HG03025 (cell line): Measurements from ENCODE around the gene CNTN4.
A peak's percentile ranks its signal among the peaks of the same experiment; 100 is the strongest.
"Not testable (repeated sequence)": the region's sequence is repeated elsewhere in the genome, so short reads cannot be mapped to it uniquely, and the experiment has no call there.

Experiments used
- ATAC-seq: cut with Tn5 transposase; IDR thresholded peaks from one replicate; pipeline ENCODE4 v1.9.1; 2021; ENCODE audit warnings: mild to moderate bottlenecking, moderate library complexity; ENCODE audit not compliant: unreplicated experiment, low FRiP score

CNTN4 gene

GRCh38 chr3:2879023-2879422 lies 780.4 kb downstream of the CNTN4 start:
- ATAC-seq, result no peak

- ATAC-seq, result no peak
Measured at GRCh38 chr3:2879587-2879986, 780.9 kb downstream of the CNTN4 start.

- no peak for ATAC-seq
Measured at GRCh38 chr3:2880218-2880756, 781.6 kb downstream of the CNTN4 start.

GRCh38 chr3:2883283-2883682 lies 784.6 kb downstream of the CNTN4 start:
- ATAC-seq, result no peak

GRCh38 chr3:2888592-2888991 lies 789.9 kb downstream of the CNTN4 start:
- no peak for ATAC-seq

GRCh38 chr3:2889736-2890135 lies 791.1 kb downstream of the CNTN4 start:
- no peak for ATAC-seq

- ATAC-seq, result no peak
Measured at GRCh38 chr3:2896308-2896939, 797.8 kb downstream of the CNTN4 start.

GRCh38 chr3:2897821-2898220 lies 799.2 kb downstream of the CNTN4 start:
- ATAC-seq, result no peak

GRCh38 chr3:2898591-2899353 lies 800.1 kb downstream of the CNTN4 start:
- no peak for ATAC-seq

GRCh38 chr3:2904054-2904453 lies 805.4 kb downstream of the CNTN4 start:
- no peak for ATAC-seq

GRCh38 chr3:2908693-2909351 lies 810.2 kb downstream of the CNTN4 start:
- no peak for ATAC-seq

GRCh38 chr3:2910997-2911396 lies 812.3 kb downstream of the CNTN4 start:
- no peak for ATAC-seq

GRCh38 chr3:2915826-2916225 lies 817.2 kb downstream of the CNTN4 start:
- ATAC-seq, result no peak

GRCh38 chr3:2916640-2917039 lies 818.0 kb downstream of the CNTN4 start:
- not testable (repeated sequence) for ATAC-seq

- ATAC-seq, result no peak
Measured at GRCh38 chr3:2920103-2920502, 821.4 kb downstream of the CNTN4 start.

- ATAC-seq, result no peak
Measured at GRCh38 chr3:2921452-2921851, 822.8 kb downstream of the CNTN4 start.

GRCh38 chr3:2921903-2922302 lies 823.2 kb downstream of the CNTN4 start:
- peak; percentile 91 for ATAC-seq

- no peak for ATAC-seq
Measured at GRCh38 chr3:2923390-2923789, 824.7 kb downstream of the CNTN4 start.

GRCh38 chr3:2927259-2927658 lies 828.6 kb downstream of the CNTN4 start:
- no peak for ATAC-seq

- no peak for ATAC-seq
Measured at GRCh38 chr3:2929574-2929973, 830.9 kb downstream of the CNTN4 start.

- no peak for ATAC-seq
Measured at GRCh38 chr3:2931265-2931664, 832.6 kb downstream of the CNTN4 start.
